Measurements from ENCODE around the gene TPBG. TPM values are rescaled to one million over a fixed set of nuclear protein-coding genes. Genes with fewer than 3 reads are reported as not detected.

TPBG gene
- total RNA-seq, 1 donor: 101 TPM

GRCh38 chr6:82396964-82397751 is 33.5 kb downstream of the TPBG start:
- peak; percentile 98 for DNase-seq (ENCODE audit: low read depth)
- H3K4me3 ChIP-seq (ENCODE audit: low read depth, low read length): no peak overlapping the region
- no peak for TF ChIP-seq CTCF (IDR thresholded peaks at IDR 0.05; ENCODE audit: insufficient read depth, low read length)

GRCh38 chr6:82397962-82398692 is 34.5 kb downstream of the TPBG start:
- peak; percentile 87 for DNase-seq (ENCODE audit: low read depth)
- TF ChIP-seq CTCF (IDR thresholded peaks at IDR 0.05; ENCODE audit: insufficient read depth, low read length): no peak
- no peak overlapping the region for H3K4me3 ChIP-seq (ENCODE audit: low read depth, low read length)

- no peak for TF ChIP-seq CTCF (IDR thresholded peaks at IDR 0.05; ENCODE audit: insufficient read depth, low read length)
- peak; percentile 86 for DNase-seq (ENCODE audit: low read depth)
These were observed 45.4 kb downstream of the TPBG start for GRCh38 chr6:82408952-82409431.

GRCh38 chr6:82410151-82410648 is 46.6 kb downstream of the TPBG start:
- no peak overlapping the region for H3K4me3 ChIP-seq (ENCODE audit: low read depth, low read length)
- DNase-seq (ENCODE audit: low read depth): peak; percentile 59
- no peak for TF ChIP-seq CTCF (IDR thresholded peaks at IDR 0.05; ENCODE audit: insufficient read depth, low read length)

More at GRCh38 chr6:82408952-82409431, 45.4 kb downstream of the TPBG start:
- no peak overlapping the region for H3K4me3 ChIP-seq (ENCODE audit: low read depth, low read length)

GRCh38 chr6:82413868-82414267 is 50.3 kb downstream of the TPBG start:
- TF ChIP-seq CTCF (IDR thresholded peaks at IDR 0.05; ENCODE audit: insufficient read depth, low read length): no peak
- no peak overlapping the region for H3K4me3 ChIP-seq (ENCODE audit: low read depth, low read length)
- DNase-seq (ENCODE audit: low read depth): no peak

- H3K4me3 ChIP-seq (ENCODE audit: low read depth, low read length): no peak overlapping the region
- DNase-seq (ENCODE audit: low read depth): peak; percentile 47
- TF ChIP-seq CTCF (IDR thresholded peaks at IDR 0.05; ENCODE audit: insufficient read depth, low read length): no peak
These were observed 52.2 kb downstream of the TPBG start for GRCh38 chr6:82415820-82416219.

Measured in fibroblast of the aortic adventitia (primary cell).